Keratinocyte (primary cell): ENCODE measurements around the gene GDA.

Source experiments
- EZH2 ChIP-seq: IDR thresholded peaks from one replicate; pipeline ENCODE4 v1.6.1; 2012; ENCODE audit warnings: inconsistent platforms, mild to moderate bottlenecking, low read length, moderate library complexity
- TF ChIP-seq, protein P1 (sequence below), 3 experiments: IDR thresholded peaks in 1 of 3; conservative IDR thresholded peaks in 1 of 3; optimal IDR thresholded peaks in 1 of 3; 2 replicates in 2 of 3; 3 replicates in 1 of 3; pipeline versions ENCODE3 to v1.5.1; 2011; ENCODE audit warnings: low read length in 3 of 3, mild to moderate bottlenecking in 3 of 3, moderate library complexity in 2 of 3, control low read depth in 1 of 3, inconsistent platforms in 1 of 3; ENCODE audit not compliant: insufficient read depth in 2 of 3; ENCODE audit errors: extremely low read depth in 1 of 3

DNA sequence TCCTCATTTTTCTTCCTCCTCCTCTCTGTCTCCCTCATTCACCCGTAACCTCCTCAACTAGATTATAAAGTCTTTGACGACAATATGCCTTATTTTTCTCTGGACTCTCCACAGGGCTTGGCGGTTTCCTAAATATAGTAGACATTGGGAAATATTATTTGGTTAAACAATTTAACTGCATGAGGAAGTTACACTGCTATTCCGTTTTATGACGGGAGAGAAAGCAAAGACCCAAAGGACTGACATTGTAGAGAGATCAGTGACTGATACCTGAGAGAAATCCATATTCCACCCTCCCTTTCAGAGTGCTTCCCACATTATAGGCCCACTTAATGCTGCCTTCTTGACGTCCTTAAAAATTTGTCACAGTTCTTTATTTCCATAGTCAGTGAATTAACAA, 51.2 kb downstream of the GDA start:
- no peak for TF ChIP-seq EZH2
- TF ChIP-seq, protein P1, sequence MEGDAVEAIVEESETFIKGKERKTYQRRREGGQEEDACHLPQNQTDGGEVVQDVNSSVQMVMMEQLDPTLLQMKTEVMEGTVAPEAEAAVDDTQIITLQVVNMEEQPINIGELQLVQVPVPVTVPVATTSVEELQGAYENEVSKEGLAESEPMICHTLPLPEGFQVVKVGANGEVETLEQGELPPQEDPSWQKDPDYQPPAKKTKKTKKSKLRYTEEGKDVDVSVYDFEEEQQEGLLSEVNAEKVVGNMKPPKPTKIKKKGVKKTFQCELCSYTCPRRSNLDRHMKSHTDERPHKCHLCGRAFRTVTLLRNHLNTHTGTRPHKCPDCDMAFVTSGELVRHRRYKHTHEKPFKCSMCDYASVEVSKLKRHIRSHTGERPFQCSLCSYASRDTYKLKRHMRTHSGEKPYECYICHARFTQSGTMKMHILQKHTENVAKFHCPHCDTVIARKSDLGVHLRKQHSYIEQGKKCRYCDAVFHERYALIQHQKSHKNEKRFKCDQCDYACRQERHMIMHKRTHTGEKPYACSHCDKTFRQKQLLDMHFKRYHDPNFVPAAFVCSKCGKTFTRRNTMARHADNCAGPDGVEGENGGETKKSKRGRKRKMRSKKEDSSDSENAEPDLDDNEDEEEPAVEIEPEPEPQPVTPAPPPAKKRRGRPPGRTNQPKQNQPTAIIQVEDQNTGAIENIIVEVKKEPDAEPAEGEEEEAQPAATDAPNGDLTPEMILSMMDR (optimal IDR thresholded peaks at IDR 0.05 in 1 of 3, IDR thresholded peaks at IDR 0.05 in 1 of 3, conservative IDR thresholded peaks at IDR 0.05 in 1 of 3; ENCODE audit: extremely low read depth in 1 of 3, insufficient read depth in 2 of 3, low read length in 3 of 3): no peak
